ENCODE results near the gene ATAD5.

Gene ATAD5

DNA sequence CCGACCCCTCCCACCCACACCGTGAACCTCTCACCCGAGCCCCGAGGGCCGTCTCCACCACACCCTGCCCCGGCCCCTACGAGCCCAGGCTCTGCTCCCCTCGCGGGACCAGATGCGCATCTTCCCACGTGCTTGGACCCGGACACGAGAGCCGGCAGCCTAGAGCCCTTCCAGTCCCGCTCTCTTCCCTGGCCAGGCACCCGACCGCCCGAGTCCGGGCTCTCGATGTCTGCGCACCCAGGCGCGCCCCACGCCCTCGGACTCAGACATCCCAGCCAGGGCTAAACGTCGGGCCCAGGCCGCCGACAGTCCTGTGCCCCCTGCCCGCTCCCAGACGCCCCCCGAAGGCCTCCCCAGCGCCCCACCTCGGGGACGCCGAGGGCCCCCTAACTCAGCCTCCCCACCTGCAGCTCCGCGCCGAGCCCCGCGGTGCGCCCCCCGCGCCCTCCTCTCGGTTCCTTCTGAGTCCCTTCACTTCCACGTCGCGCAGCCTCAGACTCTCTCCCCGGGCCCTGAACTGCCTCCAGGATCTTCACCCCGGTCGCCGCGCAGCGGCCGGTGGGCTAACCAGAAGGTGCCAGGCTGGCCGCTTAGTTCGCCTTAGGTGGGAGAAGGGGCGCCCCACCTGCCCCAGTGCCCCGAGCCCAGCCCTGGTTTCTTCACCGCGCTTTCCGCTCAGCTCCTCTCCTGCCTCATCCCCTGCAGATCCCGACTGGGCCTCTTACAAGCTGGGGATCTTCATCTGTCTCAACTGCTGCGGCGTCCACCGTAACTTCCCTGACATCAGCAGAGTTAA lies 90.7 kb downstream of the ATAD5 start:
- DNase-seq (ENCODE audit: low read depth in 1 of 2, low spot score in 1 of 2) = no peak
- H3K4me3 ChIP-seq (replicated peaks; ENCODE audit: insufficient read depth, low read length) = peak overlapping the region; percentile 41
- no peak overlapping the region for H3K27ac ChIP-seq (replicated peaks)
- TF ChIP-seq POLR2AphosphoS5 (IDR thresholded peaks at IDR 0.05; ENCODE audit: low read depth) = no peak
- TF ChIP-seq, protein P1, sequence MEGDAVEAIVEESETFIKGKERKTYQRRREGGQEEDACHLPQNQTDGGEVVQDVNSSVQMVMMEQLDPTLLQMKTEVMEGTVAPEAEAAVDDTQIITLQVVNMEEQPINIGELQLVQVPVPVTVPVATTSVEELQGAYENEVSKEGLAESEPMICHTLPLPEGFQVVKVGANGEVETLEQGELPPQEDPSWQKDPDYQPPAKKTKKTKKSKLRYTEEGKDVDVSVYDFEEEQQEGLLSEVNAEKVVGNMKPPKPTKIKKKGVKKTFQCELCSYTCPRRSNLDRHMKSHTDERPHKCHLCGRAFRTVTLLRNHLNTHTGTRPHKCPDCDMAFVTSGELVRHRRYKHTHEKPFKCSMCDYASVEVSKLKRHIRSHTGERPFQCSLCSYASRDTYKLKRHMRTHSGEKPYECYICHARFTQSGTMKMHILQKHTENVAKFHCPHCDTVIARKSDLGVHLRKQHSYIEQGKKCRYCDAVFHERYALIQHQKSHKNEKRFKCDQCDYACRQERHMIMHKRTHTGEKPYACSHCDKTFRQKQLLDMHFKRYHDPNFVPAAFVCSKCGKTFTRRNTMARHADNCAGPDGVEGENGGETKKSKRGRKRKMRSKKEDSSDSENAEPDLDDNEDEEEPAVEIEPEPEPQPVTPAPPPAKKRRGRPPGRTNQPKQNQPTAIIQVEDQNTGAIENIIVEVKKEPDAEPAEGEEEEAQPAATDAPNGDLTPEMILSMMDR (IDR thresholded peaks at IDR 0.05; ENCODE audit: insufficient read depth, low read length) = no peak
- TF ChIP-seq SPI1 (IDR thresholded peaks at IDR 0.05; ENCODE audit: borderline replicate concordance, low read depth) = no peak
- TF ChIP-seq GABPA (IDR thresholded peaks at IDR 0.05; ENCODE audit: low read depth) = no peak
- no peak for TF ChIP-seq REST (IDR thresholded peaks at IDR 0.05; ENCODE audit: insufficient replicate concordance, low read depth)
- H3K27me3 ChIP-seq (ENCODE audit: insufficient read depth, poor library complexity, severe bottlenecking) = peaks cover 16% of the 10 kb centered on the region

DNA sequence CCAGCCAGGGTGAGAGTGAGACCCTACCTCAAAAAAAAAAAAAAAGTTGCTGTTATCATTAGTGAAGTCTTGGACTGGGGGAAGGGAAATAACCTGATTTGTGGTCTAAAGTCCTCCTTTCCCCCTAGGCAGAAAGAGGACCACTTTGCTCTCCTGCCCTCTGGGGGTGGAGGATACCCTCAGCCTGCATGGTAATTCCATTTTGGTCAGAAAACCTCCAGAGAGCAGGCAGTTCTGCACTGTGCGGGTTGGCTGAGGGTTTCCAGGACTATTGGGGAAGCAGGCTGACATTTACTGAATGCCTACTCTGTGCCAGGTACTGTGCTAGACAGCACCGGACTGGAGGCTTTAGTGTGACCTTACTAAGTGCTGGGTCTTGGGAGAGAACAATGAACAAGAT lies 92.6 kb downstream of the ATAD5 start:
- peaks cover 16% of the 10 kb centered on the region for H3K27me3 ChIP-seq (ENCODE audit: insufficient read depth, poor library complexity, severe bottlenecking)
- no peak overlapping the region for H3K4me3 ChIP-seq (replicated peaks; ENCODE audit: insufficient read depth, low read length)
- no peak for DNase-seq (ENCODE audit: low read depth in 1 of 2, low spot score in 1 of 2)
- TF ChIP-seq POLR2AphosphoS5 (IDR thresholded peaks at IDR 0.05; ENCODE audit: low read depth) (no peak), SPI1 (IDR thresholded peaks at IDR 0.05; ENCODE audit: borderline replicate concordance, low read depth) (no peak), GABPA (IDR thresholded peaks at IDR 0.05; ENCODE audit: low read depth) (no peak), REST (IDR thresholded peaks at IDR 0.05; ENCODE audit: insufficient replicate concordance, low read depth) (no peak)
- TF ChIP-seq, protein P1 (IDR thresholded peaks at IDR 0.05; ENCODE audit: insufficient read depth, low read length) = no peak
- H3K27ac ChIP-seq (replicated peaks) = no peak overlapping the region

- Histone ChIP-seq H3K4me3 (replicated peaks; ENCODE audit: insufficient read depth, low read length) (no peak overlapping the region), H3K27ac (replicated peaks) (no peak overlapping the region), H3K27me3 (ENCODE audit: insufficient read depth, poor library complexity, severe bottlenecking) (peaks cover 16% of the 10 kb centered on the region)
- no peak for TF ChIP-seq SPI1 (IDR thresholded peaks at IDR 0.05; ENCODE audit: borderline replicate concordance, low read depth)
- TF ChIP-seq REST (IDR thresholded peaks at IDR 0.05; ENCODE audit: insufficient replicate concordance, low read depth) = no peak
- TF ChIP-seq, protein P1 (IDR thresholded peaks at IDR 0.05; ENCODE audit: insufficient read depth, low read length) = no peak
- no peak for TF ChIP-seq POLR2AphosphoS5 (IDR thresholded peaks at IDR 0.05; ENCODE audit: low read depth)
- TF ChIP-seq GABPA (IDR thresholded peaks at IDR 0.05; ENCODE audit: low read depth) = no peak
- no peak for DNase-seq (ENCODE audit: low read depth in 1 of 2, low spot score in 1 of 2)
Observed at GRCh38 chr17:30926516-30926915, 94.8 kb downstream of the ATAD5 start.

Measured in HL-60 (cell line).